K562 (cell line): ENCODE results near the gene ZNF556. TPM values are rescaled to one million over a fixed set of nuclear protein-coding genes. Genes with fewer than 3 reads are reported as not detected.

ENCODE experiments used
- ATAC-seq: fragments of 200-7000 bp; cut with Tn5 transposase; 3 replicates; pipeline ENCODE4 v1.9.1; 2020; ENCODE audit warnings: moderate library complexity
- BruUV-seq: library from RNA; stranded (reverse); fragments of 400-500 nt; replicated peaks from 2 replicates; lab custom pipeline; 2021; lab: Mats Ljungman, UMichigan
- CTCF ChIA-PET: fragments of 300-600 bp; formaldehyde crosslinking; extraction: SDS; loops from one replicate; lab custom pipeline; 2021; ENCODE audit warnings: low intra/inter-chr PET ratio; lab: Yijun Ruan, JAX
- POLR2A ChIA-PET: fragments of 300-600, 350-650 bp; sonication (Branson Sonifier 250); formaldehyde crosslinking; extraction: SDS; loops from one replicate; lab custom pipeline; 2021; ENCODE audit warnings: antibody characterized with exemption, inconsistent platforms; lab: Yijun Ruan, JAX
- DNase-seq, 4 experiments: peaks; one replicate each; pipeline versions ENCODE4 v3.0.0 to v3.0.0-alpha.2; 2011 to 2018; ENCODE audit warnings: low spot score in 3 of 4, mixed read lengths in 3 of 4; ENCODE audit errors: extremely low read depth in 1 of 4
- FAIRE-seq: peaks from 2 replicates; lab custom pipeline; 2011; peaks lifted over from hg19 to GRCh38; lab: Jason Lieb, UNC
- H2AFZ ChIP-seq: 2 replicates; pipeline ENCODE4 v1.6.0; 2011; ENCODE audit warnings: low read depth, low read length, control low read depth, inconsistent platforms
- H3K27ac ChIP-seq: fragments of 200-600 bp; 3 replicates; pipeline ENCODE4 v1.8.0; 2011; ENCODE audit warnings: low read depth, mild to moderate bottlenecking, control low read depth, inconsistent platforms, low read length, moderate library complexity, mixed read lengths; ENCODE audit errors: extremely low read depth
- H3K27me3 ChIP-seq, 2 experiments: fragments of 300-600 bp in 1 of 2; 2 replicates in 1 of 2; 3 replicates in 1 of 2; pipeline versions ENCODE4 v1.6.0 to v1.8.0; 2011; ENCODE audit warnings: inconsistent platforms in 2 of 2, low read length in 2 of 2, mild to moderate bottlenecking in 1 of 2, mixed read lengths in 1 of 2, moderate library complexity in 1 of 2; ENCODE audit not compliant: control insufficient read depth in 2 of 2, insufficient read depth in 2 of 2
- H3K36me3 ChIP-seq: fragments of 300-600 bp; 3 replicates; pipeline ENCODE4 v1.8.0; 2011; ENCODE audit warnings: mild to moderate bottlenecking, low read length, inconsistent platforms; ENCODE audit not compliant: control insufficient read depth, insufficient read depth
- H3K4me1 ChIP-seq, 2 experiments: fragments of 200-600 bp in 1 of 2; replicated peaks in 1 of 2; 2 replicates in 1 of 2; 3 replicates in 1 of 2; pipeline versions ENCODE4 v1.5.1 to v1.8.0; 2011; ENCODE audit warnings: inconsistent platforms in 2 of 2, low read length in 2 of 2, mild to moderate bottlenecking in 1 of 2, mixed read lengths in 1 of 2, moderate library complexity in 1 of 2; ENCODE audit not compliant: control insufficient read depth in 2 of 2, insufficient read depth in 2 of 2
- H3K4me2 ChIP-seq: 2 replicates; pipeline ENCODE4 v1.6.1; 2011; ENCODE audit warnings: low read length, control low read depth, inconsistent platforms, mixed read lengths; ENCODE audit not compliant: insufficient read depth
- H3K4me3 ChIP-seq: fragments of 200-600 bp; sonication (generic), shearing (Covaris generic); 2 replicates; pipeline ENCODE4 v1.5.1; 2016; ENCODE audit warnings: control low read depth, inconsistent platforms
- H3K79me2 ChIP-seq: fragments of 200-600 bp; 3 replicates; pipeline ENCODE4 v1.8.0; 2011; ENCODE audit warnings: low read length, inconsistent platforms; ENCODE audit not compliant: control insufficient read depth, insufficient read depth
- H3K9ac ChIP-seq, 2 experiments: 2 replicates each; pipeline versions ENCODE4 v1.6.0 to v1.6.1; 2011; ENCODE audit warnings: low read depth in 2 of 2, low read length in 2 of 2, control low read depth in 1 of 2, inconsistent platforms in 1 of 2, mild to moderate bottlenecking in 1 of 2, mixed read lengths in 1 of 2; ENCODE audit not compliant: insufficient read depth in 1 of 2
- H3K9me1 ChIP-seq: one replicate; pipeline ENCODE4 v1.6.0; 2011; ENCODE audit warnings: inconsistent platforms, mild to moderate bottlenecking, low read length, moderate library complexity; ENCODE audit not compliant: control insufficient read depth, insufficient read depth
- H3K9me3 ChIP-seq: replicated peaks from 2 replicates; pipeline ENCODE4 v1.5.1; 2011; ENCODE audit warnings: low read depth, low read length, inconsistent platforms; ENCODE audit not compliant: control insufficient read depth, insufficient read depth
- H4K20me1 ChIP-seq: replicated peaks from 2 replicates; pipeline ENCODE4 v1.6.1; 2011; ENCODE audit warnings: low read length, inconsistent platforms, mixed read lengths; ENCODE audit not compliant: control insufficient read depth, insufficient read depth
- SLC30A9 ChIP-seq: fragments of 250-450 bp; sonication (Bioruptor Pico); IDR thresholded peaks from 2 replicates; pipeline ENCODE4 v1.8.0; 2022; ENCODE audit warnings: mild to moderate bottlenecking, moderate library complexity
- TSC22D4 ChIP-seq: fragments of 450-650 bp; IDR thresholded peaks from 2 replicates; pipeline ENCODE4 v1.6.1; 2016; ENCODE audit warnings: missing genetic modification characterization, missing biosample characterization, control low read depth
- WGBS: fragments of 100-300 bp; shearing (Covaris generic); methylation state at CpG from one replicate; pipeline ENCODE4 v1.1.6; 2016; ENCODE audit warnings: low coverage, mixed read lengths; ENCODE audit not compliant: insufficient coverage; ENCODE audit errors: missing lambda C conversion rate; 5-methylcytosine and 5-hydroxymethylcytosine counted together
- in situ Hi-C: fragments of 300-500 bp; cut with MboI; formaldehyde crosslinking; loops from 4 replicates; pipeline ENCODE4 v1.15.0; 2018; ENCODE audit warnings: inconsistent platforms, mixed read lengths
- intact Hi-C: fragments of 100-400 bp; cut with micrococcal nuclease; formaldehyde crosslinking; loops from 2 replicates; pipeline ENCODE4 v1.14.2; 2022
- polyA plus RNA-seq, 8 experiments: library from polyadenylated mRNA; depleted of rRNA in 4 of 8; stranded (reverse) in 5 of 8; unstranded in 3 of 8; fragments of >200 nt; fragmentation: Nextera tagmentation in 2 of 8; fragmentation: Illumina TruSeq in 1 of 8; extraction: Ambion mirVana in 2 of 8; extraction: Trizol in 1 of 8; gene quantifications; 2 replicates each; pipeline versions ENCODE4 v1.2.1 to v1.2.3, GENCODE V29; 2011 to 2014; ENCODE audit warnings: inconsistent platforms in 1 of 8, missing spikeins in 1 of 8
- total RNA-seq, 7 experiments: library from RNA; depleted of rRNA in 6 of 7; stranded (reverse); fragments of >200 nt in 6 of 7; fragmentation: Illumina TruSeq in 2 of 7; extraction: Trizol in 2 of 7; gene quantifications; 2 replicates each; pipeline versions ENCODE4 v1.2.1 to v1.2.3, GENCODE V29; 2011 to 2021; ENCODE audit warnings: low replicate concordance in 1 of 7
- TF ChIP-seq, protein P1 (sequence below): sonication (generic); IDR thresholded peaks from 2 replicates; pipeline ENCODE4 v1.6.1; 2016
- TF ChIP-seq, protein P2 (sequence below): fragments of 450-650 bp; IDR thresholded peaks from 2 replicates; pipeline ENCODE4 v1.6.1; 2016; ENCODE audit warnings: missing biosample characterization, missing genetic modification characterization
- TF ChIP-seq, protein P3 (sequence below), 2 experiments: IDR thresholded peaks; 2 replicates each; pipeline ENCODE4 v1.6.1; 2012; ENCODE audit warnings: improper control_type of control experiment in 2 of 2, low read depth in 2 of 2, low read length in 2 of 2, borderline replicate concordance in 1 of 2

The ZNF556 gene
- total and polyA plus RNA-seq, 9 of the 15 experiments (the other 6 are each of a cell fraction or from before 2014, with no cell fraction given), result 0.01 to 0.36 (median 0.10) TPM; not detected in 1

DNA sequence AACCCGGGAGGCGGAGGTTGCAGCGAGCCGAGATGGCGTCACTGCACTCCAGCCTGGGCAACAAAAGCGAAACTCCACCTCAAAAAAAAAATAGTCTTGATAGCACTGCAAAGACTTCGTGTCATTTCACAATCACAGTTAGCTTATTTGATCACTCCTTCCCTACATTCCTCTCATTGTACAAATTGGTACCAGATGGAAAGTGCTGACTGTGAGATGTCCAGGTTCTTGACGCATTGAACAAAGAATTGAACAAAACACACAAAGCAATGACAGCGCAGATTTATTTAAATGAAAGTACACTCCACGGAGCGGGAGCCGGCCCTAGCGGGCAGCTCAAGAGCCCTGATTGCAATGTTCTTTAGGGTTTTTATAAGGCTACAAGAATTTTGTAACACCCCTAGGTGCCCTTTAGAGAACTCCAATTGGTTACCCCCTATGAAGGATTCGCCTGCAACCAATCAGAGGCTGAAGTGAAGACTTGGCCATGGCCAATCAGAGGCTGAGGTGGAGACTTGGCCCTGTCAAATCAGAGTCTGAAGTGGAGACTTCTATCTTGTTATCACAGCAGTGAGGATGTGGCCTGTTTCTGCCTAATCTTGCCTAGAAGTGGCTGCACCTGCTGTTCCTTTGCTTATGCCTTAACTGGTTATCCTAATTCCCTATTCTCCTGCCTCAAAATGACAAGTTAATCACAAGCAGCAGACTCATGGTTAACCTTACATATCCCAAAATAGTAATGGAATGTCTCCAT is 16.7 kb downstream of the ZNF556 start (continued):
- TF ChIP-seq, protein P1, sequence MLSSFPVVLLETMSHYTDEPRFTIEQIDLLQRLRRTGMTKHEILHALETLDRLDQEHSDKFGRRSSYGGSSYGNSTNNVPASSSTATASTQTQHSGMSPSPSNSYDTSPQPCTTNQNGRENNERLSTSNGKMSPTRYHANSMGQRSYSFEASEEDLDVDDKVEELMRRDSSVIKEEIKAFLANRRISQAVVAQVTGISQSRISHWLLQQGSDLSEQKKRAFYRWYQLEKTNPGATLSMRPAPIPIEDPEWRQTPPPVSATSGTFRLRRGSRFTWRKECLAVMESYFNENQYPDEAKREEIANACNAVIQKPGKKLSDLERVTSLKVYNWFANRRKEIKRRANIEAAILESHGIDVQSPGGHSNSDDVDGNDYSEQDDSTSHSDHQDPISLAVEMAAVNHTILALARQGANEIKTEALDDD, result peak; percentile 78
- TF ChIP-seq, protein P2, sequence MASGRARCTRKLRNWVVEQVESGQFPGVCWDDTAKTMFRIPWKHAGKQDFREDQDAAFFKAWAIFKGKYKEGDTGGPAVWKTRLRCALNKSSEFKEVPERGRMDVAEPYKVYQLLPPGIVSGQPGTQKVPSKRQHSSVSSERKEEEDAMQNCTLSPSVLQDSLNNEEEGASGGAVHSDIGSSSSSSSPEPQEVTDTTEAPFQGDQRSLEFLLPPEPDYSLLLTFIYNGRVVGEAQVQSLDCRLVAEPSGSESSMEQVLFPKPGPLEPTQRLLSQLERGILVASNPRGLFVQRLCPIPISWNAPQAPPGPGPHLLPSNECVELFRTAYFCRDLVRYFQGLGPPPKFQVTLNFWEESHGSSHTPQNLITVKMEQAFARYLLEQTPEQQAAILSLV (tag), result no peak
- no peak for TF ChIP-seq SLC30A9
- TF ChIP-seq TSC22D4 (tag), result no peak

DNA sequence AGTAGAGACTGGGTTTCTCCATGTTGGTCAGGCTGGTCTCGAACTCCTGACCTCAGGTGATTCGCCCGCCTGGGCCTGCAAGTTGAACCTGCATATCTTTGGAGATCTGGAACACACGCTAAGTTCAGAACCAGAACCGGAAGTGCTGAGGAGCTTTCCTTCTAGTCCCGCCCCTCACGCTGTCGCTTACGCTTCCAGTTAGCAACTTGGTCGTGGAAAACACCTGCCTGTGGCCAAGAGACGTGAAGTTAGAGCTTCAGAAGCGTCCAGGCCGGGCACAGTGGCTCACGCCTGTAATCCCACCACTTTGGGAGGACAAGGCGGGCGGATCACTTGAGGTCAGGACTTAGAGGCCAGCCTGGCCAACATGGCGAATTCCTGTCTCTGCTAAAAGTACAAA is 18.6 kb downstream of the ZNF556 start:
- Histone ChIP-seq H3K4me2 (no peak overlapping the region), H3K9me3 (peaks cover 3% of the 10 kb centered on the region; the same call in 1 of the 2 replicates), H4K20me1 (no peaks in the 10 kb centered on the region), H2AFZ (no peak overlapping the region), H3K4me3 (no peak overlapping the region), H3K9me1 (no peaks in the 10 kb centered on the region), H3K79me2 (no peaks in the 10 kb centered on the region), H3K36me3 (no peaks in the 10 kb centered on the region), H3K9ac (no peak overlapping the region; a peak in 1 of 4 replicates), H3K27ac (no peak overlapping the region), H3K27me3 (no peaks in the 10 kb centered on the region), H3K4me1 (peaks cover 5 to 8% of the 10 kb centered on the region in 2 experiments; a peak in 3 of 5 replicates)
- ChIA-PET CTCF (no interaction called here), POLR2A (interaction anchor here (1.1 kb wide), 1 partner anchor 65 kb away, joined by 3 read pairs; no protein-coding TSS in a partner anchor)
- in situ Hi-C loops (no loop called here), intact Hi-C loops (no loop called here)
- 51% methylated on average over 17 of the region's 17 CpGs for WGBS
- BruUV-seq, result no TSS peak
- DNase-seq (no peak), FAIRE-seq (no peak), ATAC-seq (no peak)
- TF ChIP-seq, protein P3, sequence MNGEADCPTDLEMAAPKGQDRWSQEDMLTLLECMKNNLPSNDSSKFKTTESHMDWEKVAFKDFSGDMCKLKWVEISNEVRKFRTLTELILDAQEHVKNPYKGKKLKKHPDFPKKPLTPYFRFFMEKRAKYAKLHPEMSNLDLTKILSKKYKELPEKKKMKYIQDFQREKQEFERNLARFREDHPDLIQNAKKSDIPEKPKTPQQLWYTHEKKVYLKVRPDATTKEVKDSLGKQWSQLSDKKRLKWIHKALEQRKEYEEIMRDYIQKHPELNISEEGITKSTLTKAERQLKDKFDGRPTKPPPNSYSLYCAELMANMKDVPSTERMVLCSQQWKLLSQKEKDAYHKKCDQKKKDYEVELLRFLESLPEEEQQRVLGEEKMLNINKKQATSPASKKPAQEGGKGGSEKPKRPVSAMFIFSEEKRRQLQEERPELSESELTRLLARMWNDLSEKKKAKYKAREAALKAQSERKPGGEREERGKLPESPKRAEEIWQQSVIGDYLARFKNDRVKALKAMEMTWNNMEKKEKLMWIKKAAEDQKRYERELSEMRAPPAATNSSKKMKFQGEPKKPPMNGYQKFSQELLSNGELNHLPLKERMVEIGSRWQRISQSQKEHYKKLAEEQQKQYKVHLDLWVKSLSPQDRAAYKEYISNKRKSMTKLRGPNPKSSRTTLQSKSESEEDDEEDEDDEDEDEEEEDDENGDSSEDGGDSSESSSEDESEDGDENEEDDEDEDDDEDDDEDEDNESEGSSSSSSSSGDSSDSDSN (IDR thresholded peaks at IDR 0.05; ENCODE audit: borderline replicate concordance in 1 of 2, low read depth in 2 of 2, low read length in 2 of 2), result no peak
